DND-41 (cell line): Measurements from ENCODE around the gene CD300H.

Source experiments
- ATAC-seq: fragments of 200-7000 bp; cut with Tn5 transposase; 3 replicates; pipeline ENCODE4 v1.9.1; 2021; ENCODE audit warnings: low read depth; ENCODE audit not compliant: insufficient read depth
- DNase-seq: peaks from one replicate; pipeline ENCODE4 v3.0.0-alpha.2; 2020
- H2AFZ ChIP-seq: 2 replicates; pipeline ENCODE4 v1.6.0; 2012; ENCODE audit warnings: low read depth, low read length
- H3K27ac ChIP-seq: 2 replicates; pipeline ENCODE4 v1.5.1; 2012; ENCODE audit warnings: low read length, inconsistent platforms
- H3K27me3 ChIP-seq: fragments of 200-600 bp; sonication (generic); 2 replicates; pipeline ENCODE4 v1.6.0; 2012; ENCODE audit warnings: low read length, mild to moderate bottlenecking, inconsistent platforms; ENCODE audit not compliant: insufficient read depth, poor library complexity
- H3K36me3 ChIP-seq: 2 replicates; pipeline ENCODE4 v1.5.1; 2012; ENCODE audit warnings: low read length, inconsistent platforms; ENCODE audit not compliant: insufficient read depth
- H3K4me1 ChIP-seq: 2 replicates; pipeline ENCODE4 v1.5.1; 2012; ENCODE audit warnings: mild to moderate bottlenecking, low read length; ENCODE audit not compliant: insufficient read depth
- H3K4me2 ChIP-seq: 2 replicates; pipeline ENCODE4 v1.6.0; 2012; ENCODE audit warnings: mild to moderate bottlenecking, moderate library complexity, low read length, inconsistent platforms; ENCODE audit not compliant: insufficient read depth
- H3K4me3 ChIP-seq, 2 experiments: fragments of 200-600 bp in 1 of 2; shearing (Covaris generic) in 1 of 2; 2 replicates each; pipeline ENCODE4 v1.5.1; 2012 to 2016; ENCODE audit warnings: inconsistent platforms in 2 of 2, low read length in 2 of 2, mild to moderate bottlenecking in 2 of 2, low read depth in 1 of 2, moderate library complexity in 1 of 2
- H3K79me2 ChIP-seq: 2 replicates; pipeline ENCODE4 v1.6.0; 2012; ENCODE audit warnings: low read length, inconsistent platforms; ENCODE audit not compliant: insufficient read depth
- H3K9ac ChIP-seq: 2 replicates; pipeline ENCODE4 v1.6.0; 2012; ENCODE audit warnings: low read depth, mild to moderate bottlenecking, inconsistent platforms, low read length, moderate library complexity
- H3K9me3 ChIP-seq: 2 replicates; pipeline ENCODE4 v1.5.1; 2012; ENCODE audit warnings: low read length, moderate library complexity, mild to moderate bottlenecking, inconsistent platforms; ENCODE audit not compliant: insufficient read depth, severe bottlenecking
- H4K20me1 ChIP-seq: 2 replicates; pipeline ENCODE4 v1.6.0; 2012; ENCODE audit warnings: low read length; ENCODE audit not compliant: insufficient read depth
- EZH2 ChIP-seq: IDR thresholded peaks from 3 replicates; pipeline ENCODE4 v1.6.1; 2012; ENCODE audit warnings: borderline replicate concordance, low read depth, mild to moderate bottlenecking, moderate library complexity, low read length, inconsistent platforms; ENCODE audit not compliant: severe bottlenecking
- TF ChIP-seq, protein P1 (sequence below): IDR thresholded peaks from 2 replicates; pipeline ENCODE4 v1.5.1; 2012; ENCODE audit warnings: borderline replicate concordance, low read length, moderate library complexity, mild to moderate bottlenecking; ENCODE audit not compliant: poor library complexity, severe bottlenecking; ENCODE audit errors: extremely low read depth

The CD300H gene

DNA sequence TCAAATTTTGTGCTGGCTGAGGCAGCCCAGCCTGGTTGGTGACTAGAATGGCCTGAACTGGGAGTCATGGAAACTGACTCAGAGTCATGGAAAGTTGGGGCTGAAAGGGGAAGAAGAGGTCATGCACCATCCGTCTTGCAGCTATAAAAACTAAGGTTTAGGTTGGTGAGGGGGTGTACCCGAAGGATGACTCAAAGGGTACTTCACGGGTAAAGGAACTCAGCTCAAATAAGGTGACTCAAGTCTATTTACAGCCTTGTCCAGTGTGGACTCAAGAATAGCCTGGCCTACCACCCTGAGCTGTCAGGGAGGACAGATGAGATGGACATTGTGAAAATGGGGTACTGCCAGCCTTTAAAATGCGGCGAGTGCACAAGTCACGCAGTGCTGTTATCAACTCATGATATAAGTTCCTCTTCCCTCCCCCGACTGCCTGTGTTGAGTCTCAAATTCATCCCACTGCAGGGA lies 54.7 kb downstream of the CD300H start:
- ATAC-seq (no peak), DNase-seq (no peak)
- H4K20me1 ChIP-seq: no peaks in the 10 kb centered on the region
- H3K27me3 ChIP-seq: no peaks in the 10 kb centered on the region
- no peaks in the 10 kb centered on the region for H3K36me3 ChIP-seq
- H3K4me3 ChIP-seq: no peak overlapping the region
- H3K4me1 ChIP-seq: no peaks in the 10 kb centered on the region
- no peaks in the 10 kb centered on the region for H3K79me2 ChIP-seq
- TF ChIP-seq, protein P1, sequence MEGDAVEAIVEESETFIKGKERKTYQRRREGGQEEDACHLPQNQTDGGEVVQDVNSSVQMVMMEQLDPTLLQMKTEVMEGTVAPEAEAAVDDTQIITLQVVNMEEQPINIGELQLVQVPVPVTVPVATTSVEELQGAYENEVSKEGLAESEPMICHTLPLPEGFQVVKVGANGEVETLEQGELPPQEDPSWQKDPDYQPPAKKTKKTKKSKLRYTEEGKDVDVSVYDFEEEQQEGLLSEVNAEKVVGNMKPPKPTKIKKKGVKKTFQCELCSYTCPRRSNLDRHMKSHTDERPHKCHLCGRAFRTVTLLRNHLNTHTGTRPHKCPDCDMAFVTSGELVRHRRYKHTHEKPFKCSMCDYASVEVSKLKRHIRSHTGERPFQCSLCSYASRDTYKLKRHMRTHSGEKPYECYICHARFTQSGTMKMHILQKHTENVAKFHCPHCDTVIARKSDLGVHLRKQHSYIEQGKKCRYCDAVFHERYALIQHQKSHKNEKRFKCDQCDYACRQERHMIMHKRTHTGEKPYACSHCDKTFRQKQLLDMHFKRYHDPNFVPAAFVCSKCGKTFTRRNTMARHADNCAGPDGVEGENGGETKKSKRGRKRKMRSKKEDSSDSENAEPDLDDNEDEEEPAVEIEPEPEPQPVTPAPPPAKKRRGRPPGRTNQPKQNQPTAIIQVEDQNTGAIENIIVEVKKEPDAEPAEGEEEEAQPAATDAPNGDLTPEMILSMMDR: no peak
- no peak for TF ChIP-seq EZH2
- H3K9me3 ChIP-seq: peaks cover 15% of the 10 kb centered on the region
- no peak overlapping the region for H3K9ac ChIP-seq
- H3K27ac ChIP-seq: no peak overlapping the region
- H2AFZ ChIP-seq: no peak overlapping the region
- H3K4me2 ChIP-seq: no peak overlapping the region

DNA sequence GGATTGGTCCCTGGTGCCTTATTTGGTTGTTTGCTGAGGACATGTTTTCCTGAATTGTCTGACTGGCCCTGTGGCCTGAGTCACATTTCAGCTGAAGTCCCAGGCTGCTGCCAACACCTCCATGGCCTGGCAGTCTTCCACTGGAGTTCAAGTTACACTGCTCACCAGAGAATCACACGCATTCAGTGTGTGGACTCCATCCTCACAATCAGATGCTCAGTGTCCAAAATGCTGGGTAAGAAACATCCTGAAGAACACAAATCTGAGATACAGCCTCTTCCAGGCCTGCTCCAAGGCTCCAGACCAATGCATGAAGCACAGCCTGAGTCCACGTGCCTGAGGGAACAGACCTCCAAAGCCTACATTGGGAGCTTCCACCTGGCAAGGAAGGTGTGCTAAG lies 55.3 kb downstream of the CD300H start:
- no peaks in the 10 kb centered on the region for H3K79me2 ChIP-seq
- H2AFZ ChIP-seq: no peak overlapping the region
- no peak for TF ChIP-seq EZH2
- TF ChIP-seq, protein P1: no peak
- no peak overlapping the region for H3K4me3 ChIP-seq
- H3K9me3 ChIP-seq: peaks cover 15% of the 10 kb centered on the region
- H3K9ac ChIP-seq: no peak overlapping the region
- H3K4me1 ChIP-seq: no peaks in the 10 kb centered on the region
- no peaks in the 10 kb centered on the region for H3K36me3 ChIP-seq
- H3K4me2 ChIP-seq: no peak overlapping the region
- H4K20me1 ChIP-seq: no peaks in the 10 kb centered on the region
- no peak for DNase-seq
- no peak overlapping the region for H3K27ac ChIP-seq
- no peak for ATAC-seq
- no peaks in the 10 kb centered on the region for H3K27me3 ChIP-seq
